ENCODE results near the gene EMX2. TPM values are rescaled to one million over a fixed set of nuclear protein-coding genes. Genes with fewer than 3 reads are reported as not detected.

The EMX2 gene
- total and polyA plus RNA-seq, 2 donors from 2014 or later, result 44.9 to 82.8 TPM

GRCh38 chr10:117556356-117556755, 13.8 kb downstream of the EMX2 start:
- no peak overlapping the region for H3K4me3 ChIP-seq (ENCODE audit: low read length in 3 of 3)
- H3K9ac ChIP-seq (ENCODE audit: low read length in 3 of 3), result no peak overlapping the region
- peaks cover 0 to 7% (median 3%) of the 10 kb centered on the region in 3 donors for H3K4me1 ChIP-seq (ENCODE audit: control insufficient read depth in 2 of 3, insufficient read depth in 2 of 3, low read depth in 1 of 3, low read length in 3 of 3)
- peaks cover 17% of the 10 kb centered on the region for H3K27me3 ChIP-seq (ENCODE audit: control insufficient read depth, insufficient read depth, low read length)
- no peaks in the 10 kb centered on the region for H3K9me3 ChIP-seq (ENCODE audit: control insufficient read depth in 2 of 3, insufficient read depth in 1 of 3, low read length in 3 of 3)
- intact Hi-C loops (cut with DNase I), result no loop called here
- no peak overlapping the region for H3K27ac ChIP-seq (ENCODE audit: low read depth in 2 of 2, low read length in 2 of 2)
- TF ChIP-seq CTCF (IDR thresholded peaks at IDR 0.05; ENCODE audit: borderline replicate concordance, extremely low read depth, insufficient read depth), result no peak
- FAIRE-seq (no peak), DNase-seq (no peak)
- H3K36me3 ChIP-seq (ENCODE audit: control insufficient read depth in 2 of 3, insufficient read depth in 3 of 3, low read length in 3 of 3), result no peaks in the 10 kb centered on the region

GRCh38 chr10:117559712-117560111, 17.2 kb downstream of the EMX2 start:
- no peak for DNase-seq
- intact Hi-C loops (cut with DNase I), result no loop called here
- H3K4me3 ChIP-seq (ENCODE audit: low read length in 3 of 3), result no peak overlapping the region
- H3K9me3 ChIP-seq (ENCODE audit: control insufficient read depth in 2 of 3, insufficient read depth in 1 of 3, low read length in 3 of 3), result no peaks in the 10 kb centered on the region
- peaks cover 2% of the 10 kb centered on the region for H3K27me3 ChIP-seq (ENCODE audit: control insufficient read depth, insufficient read depth, low read length)
- no peak overlapping the region for H3K9ac ChIP-seq (ENCODE audit: low read length in 3 of 3)
- TF ChIP-seq CTCF (IDR thresholded peaks at IDR 0.05; ENCODE audit: borderline replicate concordance, extremely low read depth, insufficient read depth), result no peak
- no peak overlapping the region for H3K27ac ChIP-seq (ENCODE audit: low read depth in 2 of 2, low read length in 2 of 2)
- H3K36me3 ChIP-seq (ENCODE audit: control insufficient read depth in 2 of 3, insufficient read depth in 3 of 3, low read length in 3 of 3), result no peaks in the 10 kb centered on the region
- FAIRE-seq, result no peak
- no peaks in the 10 kb centered on the region for H3K4me1 ChIP-seq (ENCODE audit: control insufficient read depth in 2 of 3, insufficient read depth in 2 of 3, low read depth in 1 of 3, low read length in 3 of 3)

- intact Hi-C loops (cut with DNase I), result no loop called here
These were observed 18.4 kb downstream of the EMX2 start for GRCh38 chr10:117560942-117561341.

More at GRCh38 chr10:117560942-117561341, 18.4 kb downstream of the EMX2 start:
- Histone ChIP-seq H3K4me1 (ENCODE audit: control insufficient read depth in 2 of 3, insufficient read depth in 2 of 3, low read depth in 1 of 3, low read length in 3 of 3) (no peaks in the 10 kb centered on the region), H3K36me3 (ENCODE audit: control insufficient read depth in 2 of 3, insufficient read depth in 3 of 3, low read length in 3 of 3) (no peaks in the 10 kb centered on the region), H3K9ac (ENCODE audit: low read length in 3 of 3) (no peak overlapping the region), H3K27ac (ENCODE audit: low read depth in 2 of 2, low read length in 2 of 2) (no peak overlapping the region), H3K9me3 (ENCODE audit: control insufficient read depth in 2 of 3, insufficient read depth in 1 of 3, low read length in 3 of 3) (no peaks in the 10 kb centered on the region), H3K27me3 (ENCODE audit: control insufficient read depth, insufficient read depth, low read length) (peaks cover 2% of the 10 kb centered on the region), H3K4me3 (ENCODE audit: low read length in 3 of 3) (no peak overlapping the region)
- FAIRE-seq (no peak), DNase-seq (no peak)
- TF ChIP-seq CTCF (IDR thresholded peaks at IDR 0.05; ENCODE audit: borderline replicate concordance, extremely low read depth, insufficient read depth), result no peak
